Right cardiac atrium (tissue), 5 donors: ENCODE data around the gene TNS3. TPM values are rescaled to one million over a fixed set of nuclear protein-coding genes. Genes with fewer than 3 reads are reported as not detected.

Experiments
- ATAC-seq, 2 donors: fragments of 200-7000 bp; cut with Tn5 transposase; one replicate each; pipeline versions ENCODE4 v1.8.0 to v1.9.1; 2020; ENCODE audit warnings: moderate library complexity in 2 of 2, mild to moderate bottlenecking in 1 of 2
- DNase-seq, 3 donors: peaks; one replicate each; pipeline ENCODE4 v3.0.0-alpha.2; 2020
- H3K27ac ChIP-seq: one replicate; pipeline ENCODE4 v1.5.1; 2013; ENCODE audit warnings: mild to moderate bottlenecking, low read length, control low read depth, moderate library complexity
- H3K27me3 ChIP-seq: one replicate; pipeline ENCODE4 v1.6.1; 2013; ENCODE audit not compliant: control insufficient read depth, insufficient read depth
- H3K4me1 ChIP-seq: one replicate; pipeline ENCODE4 v1.6.1; 2013; ENCODE audit warnings: low read length; ENCODE audit not compliant: control insufficient read depth, insufficient read depth
- H3K4me3 ChIP-seq: one replicate; pipeline ENCODE4 v1.5.1; 2013; ENCODE audit warnings: low read length, control low read depth
- H3K9me3 ChIP-seq: one replicate; pipeline ENCODE4 v1.6.1; 2013; ENCODE audit warnings: low read length; ENCODE audit not compliant: control insufficient read depth
- WGBS: extraction: QIAGEN DNeasy Blood & Tissue Kit; methylation state at CpG from one replicate; pipeline ENCODE4 v1.1.7; 2013; 5-methylcytosine and 5-hydroxymethylcytosine counted together
- intact Hi-C, 4 donors: fragments of 100-400 bp; cut with DNase I; formaldehyde crosslinking; loops; one replicate each; pipeline versions ENCODE4 v1.11.0 to v1.14.0; 2022 to 2023
- polyA plus RNA-seq: library from polyadenylated mRNA; stranded (reverse); fragments of 200-250 nt; gene quantifications from one replicate; pipeline ENCODE4 v1.2.3, GENCODE V29; 2013
- total RNA-seq, 4 donors: library from RNA; stranded (reverse); fragmentation: NEBNext Ultra II Directional; extraction: Animal tissue kit (Norgen Biotek cat#: 25700); gene quantifications; one replicate each; pipeline ENCODE4 v1.2.1, GENCODE V29; 2021
- donor health status: healthy with polysubstance abuse.
- donor health status: DM: no; HTN: yes; CAD: no.
- donor health status: DM: no; HTN: no; CAD: no.
- donor health status: DM: no; HTN: yes; CAD: no; lungs with severe emphysema.
- donor health status: DM: yes; HTN: yes; CAD: no.

TNS3 gene
- total and polyA plus RNA-seq, 5 donors, result 19.7 to 48.3 (median 40.4) TPM

DNA sequence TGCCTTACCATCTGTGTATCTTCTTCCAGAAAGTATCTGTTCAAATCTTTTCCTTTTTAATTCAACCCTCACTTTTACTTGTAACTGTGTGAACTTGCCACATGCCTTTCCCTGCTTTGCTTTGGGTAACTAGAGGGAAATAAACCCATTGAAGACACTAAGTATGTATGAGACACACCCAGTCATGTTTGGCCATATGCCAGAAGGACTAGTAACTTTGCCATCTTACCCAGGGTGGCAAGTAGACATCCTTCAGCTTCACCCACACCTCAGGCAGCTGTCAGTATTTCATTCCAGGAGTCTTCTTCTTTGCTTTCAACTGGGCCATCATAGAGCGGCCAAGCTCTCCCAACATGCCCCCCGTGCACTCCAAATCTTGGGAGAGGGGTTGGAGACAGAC lies 323.1 kb downstream of the TNS3 start:
- H3K4me3 ChIP-seq, result no peak overlapping the region
- H3K4me1 ChIP-seq, result no peaks in the 10 kb centered on the region
- no peak for ATAC-seq
- H3K9me3 ChIP-seq, result no peaks in the 10 kb centered on the region
- no peak overlapping the region for H3K27ac ChIP-seq
- 98% methylated on average over 2 of the region's 2 CpGs for WGBS
- intact Hi-C loops, result loop anchor here in 2 of 4 donors (10.0 kb wide), 2 partner anchors 74 to 1334 kb away; partner anchors contain the start of gene IGFBP3 (in 1 of the 2)
- H3K27me3 ChIP-seq, result no peaks in the 10 kb centered on the region
- no peak for DNase-seq

DNA sequence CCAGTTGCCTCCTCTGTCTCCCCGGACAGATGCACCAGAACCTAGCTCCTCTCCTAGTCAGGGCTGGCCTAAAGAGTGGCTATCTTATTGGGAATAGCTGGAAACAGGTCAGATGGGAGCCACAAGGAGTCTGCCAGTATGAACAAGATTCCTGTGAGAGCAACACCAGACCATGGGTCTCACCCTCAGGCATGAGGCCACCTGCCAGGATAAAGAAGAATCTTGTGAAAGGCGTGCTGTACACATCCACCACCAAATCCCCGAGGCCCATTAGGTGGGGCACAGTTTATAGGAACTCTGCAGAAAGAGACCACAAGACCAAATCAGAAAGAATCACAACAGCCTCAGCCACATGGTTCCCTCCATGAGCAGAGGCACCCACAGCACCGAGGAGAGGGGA lies 325.9 kb downstream of the TNS3 start:
- no peaks in the 10 kb centered on the region for H3K27me3 ChIP-seq
- intact Hi-C loops, result loop anchor here in 2 of 4 donors (10.0 kb wide), 2 partner anchors 71 to 1331 kb away; partner anchors contain the start of gene IGFBP3 (in 1 of the 2)
- no peaks in the 10 kb centered on the region for H3K9me3 ChIP-seq
- no peaks in the 10 kb centered on the region for H3K4me1 ChIP-seq
- no peak overlapping the region for H3K27ac ChIP-seq
- no peak for DNase-seq
- no peak overlapping the region for H3K4me3 ChIP-seq
- no peak for ATAC-seq
- WGBS, result 60% methylated on average over 4 of the region's 4 CpGs

- 95% methylated on average over 3 of the region's 3 CpGs for WGBS
- no peak for DNase-seq
- Histone ChIP-seq H3K27me3 (no peaks in the 10 kb centered on the region), H3K4me1 (no peaks in the 10 kb centered on the region), H3K4me3 (no peak overlapping the region), H3K27ac (no peak overlapping the region), H3K9me3 (no peaks in the 10 kb centered on the region)
- no peak for ATAC-seq
- intact Hi-C loops, result loop anchor here in 2 of 4 donors (10.0 kb wide), 2 partner anchors 71 to 1331 kb away; partner anchors contain the start of gene IGFBP3 (in 1 of the 2)
Observed at GRCh38 chr7:47255441-47255840, 326.5 kb downstream of the TNS3 start.

- Histone ChIP-seq H3K4me3 (no peak overlapping the region), H3K27ac (no peak overlapping the region), H3K9me3 (no peaks in the 10 kb centered on the region), H3K4me1 (no peaks in the 10 kb centered on the region), H3K27me3 (no peaks in the 10 kb centered on the region)
- no peak for DNase-seq
- 82% methylated on average over 7 of the region's 7 CpGs for WGBS
- intact Hi-C loops, result loop anchor here in 2 of 4 donors (10.0 kb wide), 2 partner anchors 70 to 1330 kb away; partner anchors contain the start of gene IGFBP3 (in 1 of the 2)
- ATAC-seq, result no peak
Observed at GRCh38 chr7:47255007-47255406, 326.9 kb downstream of the TNS3 start.

- DNase-seq (peak; percentile 87 to 97 (median 95)), ATAC-seq (peak; percentile 96)
- Histone ChIP-seq H3K27me3 (no peaks in the 10 kb centered on the region), H3K9me3 (no peaks in the 10 kb centered on the region), H3K4me1 (no peaks in the 10 kb centered on the region), H3K4me3 (peak overlapping the region; percentile 60), H3K27ac (peak overlapping the region; percentile 90)
- WGBS, result 2% methylated on average over 64 of the region's 64 CpGs
- intact Hi-C loops, result loop anchor here in 2 of 4 donors (10.0 kb wide), 2 partner anchors 70 to 1330 kb away; partner anchors contain the start of gene IGFBP3 (in 1 of the 2)
Observed at GRCh38 chr7:47254081-47254977, 327.6 kb downstream of the TNS3 start.

- Histone ChIP-seq H3K27me3 (no peaks in the 10 kb centered on the region), H3K4me1 (no peaks in the 10 kb centered on the region), H3K27ac (peak overlapping the region; percentile 90), H3K4me3 (peak overlapping the region; percentile 60), H3K9me3 (no peaks in the 10 kb centered on the region)
- ATAC-seq (peak; percentile 81 to 90), DNase-seq (peak; percentile 51 to 77 (median 70))
- 4% methylated on average over 14 of the region's 14 CpGs for WGBS
- intact Hi-C loops, result loop anchor here in 2 of 4 donors (10.0 kb wide), 2 partner anchors 69 to 1329 kb away; partner anchors contain the start of gene IGFBP3 (in 1 of the 2)
Observed at GRCh38 chr7:47253650-47254080, 328.2 kb downstream of the TNS3 start.

DNA sequence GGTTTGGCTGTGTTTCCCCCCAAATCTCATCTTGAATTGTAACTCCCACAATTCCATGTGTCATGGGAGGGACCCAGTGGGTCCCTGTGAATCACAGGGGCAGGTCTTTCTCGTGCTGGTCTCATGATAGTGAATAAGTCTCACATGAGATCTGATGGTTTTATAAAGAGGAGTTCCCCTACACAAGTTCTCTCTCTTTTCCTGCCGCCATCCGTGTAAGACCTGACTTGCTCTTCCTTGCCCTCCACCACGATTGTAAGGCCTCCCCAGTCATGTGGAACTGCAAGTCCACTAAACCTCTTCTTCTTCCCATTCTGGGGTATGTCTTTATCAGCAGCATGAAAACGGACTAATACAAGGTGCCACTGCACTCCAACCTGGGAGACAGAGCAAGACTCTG lies 329.2 kb downstream of the TNS3 start:
- Histone ChIP-seq H3K4me1 (no peaks in the 10 kb centered on the region), H3K4me3 (no peak overlapping the region), H3K27ac (no peak overlapping the region), H3K9me3 (no peaks in the 10 kb centered on the region), H3K27me3 (no peaks in the 10 kb centered on the region)
- WGBS, result 95% methylated on average over 5 of the region's 5 CpGs
- ATAC-seq (no peak), DNase-seq (no peak)
- intact Hi-C loops, result loop anchor here in 2 of 4 donors (10.0 kb wide), 2 partner anchors 68 to 1328 kb away; partner anchors contain the start of gene IGFBP3 (in 1 of the 2)

GRCh38 chr7:47249361-47249760 lies 332.6 kb downstream of the TNS3 start:
- Histone ChIP-seq H3K27me3 (no peaks in the 10 kb centered on the region), H3K27ac (no peak overlapping the region), H3K4me1 (peaks cover 2% of the 10 kb centered on the region), H3K9me3 (no peaks in the 10 kb centered on the region), H3K4me3 (no peak overlapping the region)
- intact Hi-C loops, result no loop called here
- WGBS, result 82% methylated on average over 2 of the region's 2 CpGs
- no peak for DNase-seq
- no peak for ATAC-seq

DNA sequence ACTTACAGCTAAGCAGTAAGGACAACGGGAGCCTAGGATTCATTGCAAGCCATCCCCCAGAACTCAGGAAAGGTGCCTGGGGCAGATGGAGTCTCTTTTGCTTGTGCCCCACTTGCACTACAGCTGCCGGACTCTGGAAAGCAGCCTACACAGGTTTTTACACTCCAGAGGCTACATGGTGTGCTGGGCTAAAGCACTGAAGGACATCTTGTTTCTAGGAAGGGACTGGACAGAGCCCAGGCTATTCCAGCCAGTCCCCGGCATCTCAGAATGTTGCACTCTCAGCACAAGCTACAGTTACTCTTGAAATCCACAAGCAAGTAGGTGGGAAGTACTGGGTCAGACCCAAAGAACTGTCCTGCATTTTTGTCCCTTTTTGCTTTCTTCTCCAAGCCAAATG lies 333.1 kb downstream of the TNS3 start:
- Histone ChIP-seq H3K9me3 (no peaks in the 10 kb centered on the region), H3K27ac (no peak overlapping the region), H3K4me1 (peaks cover 2% of the 10 kb centered on the region), H3K4me3 (no peak overlapping the region), H3K27me3 (no peaks in the 10 kb centered on the region)
- no peak for DNase-seq
- 74% methylated on average over 3 of the region's 3 CpGs for WGBS
- peak in 1 of 2 donors; percentile 25 for ATAC-seq
- intact Hi-C loops, result no loop called here

GRCh38 chr7:47247132-47247531 lies 334.8 kb downstream of the TNS3 start:
- Histone ChIP-seq H3K4me3 (no peak overlapping the region), H3K9me3 (no peaks in the 10 kb centered on the region), H3K27ac (no peak overlapping the region), H3K4me1 (peaks cover 2% of the 10 kb centered on the region), H3K27me3 (no peaks in the 10 kb centered on the region)
- ATAC-seq, result peak in 1 of 2 donors; percentile 26
- intact Hi-C loops, result no loop called here
- no peak for DNase-seq
- 38% methylated on average over 5 of the region's 5 CpGs for WGBS

GRCh38 chr7:47244692-47245091 lies 337.2 kb downstream of the TNS3 start:
- intact Hi-C loops, result no loop called here
- Histone ChIP-seq H3K4me3 (no peak overlapping the region), H3K9me3 (no peaks in the 10 kb centered on the region), H3K27ac (no peak overlapping the region), H3K4me1 (peaks cover 13% of the 10 kb centered on the region), H3K27me3 (no peaks in the 10 kb centered on the region)
- ATAC-seq (no peak), DNase-seq (no peak)
